Activated naive CD4-positive, alpha-beta T cell treated with anti-CD3 and anti-CD28 coated beads, Interleukin-2, amount 10 ng/mL, durations not matched to agents 5 hours and 36 hours (primary cell): ENCODE data around the gene OPTC. TPM values are rescaled to one million over a fixed set of nuclear protein-coding genes. Genes with fewer than 3 reads are reported as not detected.

ENCODE experiments used
- total RNA-seq, 2 experiments: library from RNA; stranded (reverse); gene quantifications; one replicate each; pipeline ENCODE4 v1.2.3, GENCODE V29; 2021

The OPTC gene
- not detected for total RNA-seq

GRCh38 chr1:203493901-203494300, at the start of gene OPTC:
Gene OPTC (plus strand): TSS chr1:203494153. CDS start chr1:203496006, 1,853 bp downstream.

DNA sequence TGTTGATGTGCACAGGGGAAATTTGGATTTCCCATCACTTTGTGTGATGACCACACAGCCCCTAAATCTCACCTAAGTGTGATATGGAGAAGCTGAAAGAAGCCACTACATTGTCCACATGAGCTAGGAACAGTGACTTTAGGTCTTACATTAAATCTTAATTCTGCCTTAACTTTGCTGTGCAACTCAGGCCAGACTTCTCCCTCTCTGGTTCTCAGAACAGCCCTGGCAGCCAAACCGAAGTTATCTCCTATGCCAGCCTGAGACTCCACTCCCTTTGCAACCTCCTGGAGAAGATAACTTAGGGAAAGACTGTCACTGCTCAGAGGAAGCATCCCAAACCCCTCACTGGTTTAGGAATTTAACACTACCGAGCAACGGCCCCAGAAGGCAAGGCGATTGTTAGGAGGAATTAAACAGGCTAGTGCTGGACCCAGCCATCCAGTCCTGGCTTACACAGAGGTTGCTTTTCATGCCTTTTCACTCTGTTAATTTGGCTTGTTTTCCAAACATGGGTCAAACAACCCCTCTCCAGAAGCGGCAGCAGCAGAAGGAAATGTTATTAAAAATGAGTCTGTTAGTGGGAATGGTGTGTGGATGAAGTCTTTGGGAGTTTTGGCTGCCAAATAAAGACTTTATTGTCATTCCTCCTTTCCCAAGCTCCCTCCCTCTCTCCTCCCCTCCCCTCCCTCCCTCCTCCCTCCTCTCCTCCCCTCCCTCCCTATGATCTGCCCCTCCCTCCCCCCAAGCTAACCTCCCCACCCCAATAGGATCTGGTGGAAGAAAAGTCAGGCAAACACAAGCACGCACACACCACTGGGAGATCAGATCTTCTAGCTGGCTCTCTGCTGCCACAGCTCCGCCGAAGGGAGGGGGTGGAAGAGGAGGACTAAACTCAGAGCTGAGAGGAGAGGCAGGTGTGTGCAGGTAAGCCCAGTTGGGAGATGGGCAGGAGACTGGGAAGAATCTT, 18.7 kb upstream of the OPTC start, which contains the start of gene PRELP:
Gene PRELP, plus strand, starts transcription at position 795 of the 970 bp plus-strand sequence. CDS start 7,379 bp downstream, outside the sequence.

Other genes with a start within 250 kb of the OPTC start
- gene BTG2, start 188.6 kb upstream of the OPTC start, total RNA-seq, result 100 to 1,000 TPM; 102 to 105 TPM
- gene FMOD, start 143.0 kb upstream of the OPTC start, total RNA-seq, result under 1 TPM; 0.12 to 0.40 TPM
- not detected for gene PRELP, start 18.3 kb upstream of the OPTC start, total RNA-seq
- 10 to 100 TPM; 52.9 to 56.0 TPM for gene ATP2B4, start 132.7 kb downstream of the OPTC start, total RNA-seq